NK-92 (cell line): ENCODE measurements around the gene CORO1C.
"Not testable (repeated sequence)": the region's sequence is repeated elsewhere in the genome, so short reads cannot be mapped to it uniquely, and the experiment has no call there.

ENCODE experiments used
- DNase-seq: peaks from one replicate; lab custom pipeline; 2025; ENCODE audit not compliant: unreplicated experiment; lab: John Stamatoyannopoulos, UW

CORO1C gene

DNA sequence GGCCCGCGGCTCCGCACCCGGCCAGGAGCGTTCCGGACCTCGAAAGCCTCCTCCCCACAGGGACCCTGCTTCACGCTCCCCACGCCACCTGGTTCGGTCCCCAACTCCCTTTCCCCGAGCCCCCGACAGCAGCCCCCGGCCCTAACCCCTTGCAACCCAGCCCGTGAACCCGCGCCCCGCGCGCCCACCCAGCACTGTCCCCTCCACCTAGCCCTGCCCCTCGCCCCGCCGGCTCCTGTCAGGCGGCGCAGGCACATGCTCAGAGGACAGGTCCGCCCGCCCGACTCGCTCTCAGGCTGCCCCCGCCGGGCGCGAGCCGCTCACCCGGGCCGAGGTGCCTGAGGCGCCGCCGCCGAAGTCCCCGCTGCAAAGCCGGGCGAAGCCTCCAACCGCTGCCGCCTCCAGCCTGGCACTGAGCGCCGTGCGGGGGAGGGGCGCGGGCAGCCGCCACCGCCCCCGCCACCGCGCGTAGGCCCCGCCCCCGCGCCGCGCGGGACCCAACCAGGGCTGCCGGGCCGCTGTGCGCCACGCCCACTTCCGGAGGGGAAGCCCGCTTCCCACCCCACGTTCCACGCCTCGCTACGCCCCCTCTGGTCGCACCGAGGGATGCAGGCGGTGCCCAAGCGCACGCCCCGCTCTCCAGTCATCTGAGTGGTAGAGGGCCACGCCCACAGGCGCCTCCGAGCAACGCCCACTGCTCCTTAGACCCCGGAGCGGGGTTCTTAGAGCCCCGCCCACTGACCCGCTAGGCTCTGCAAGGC lies at the start of gene CORO1C:
Gene CORO1C (minus strand): TSS at position 414 of the 761 bp plus-strand sequence. CDS start 30,200 bp downstream, outside the sequence.
- DNase-seq, result peak; percentile 30

- DNase-seq, result no peak
Measured at GRCh38 chr12:108779998-108780688, 48.8 kb upstream of the CORO1C start.

DNA sequence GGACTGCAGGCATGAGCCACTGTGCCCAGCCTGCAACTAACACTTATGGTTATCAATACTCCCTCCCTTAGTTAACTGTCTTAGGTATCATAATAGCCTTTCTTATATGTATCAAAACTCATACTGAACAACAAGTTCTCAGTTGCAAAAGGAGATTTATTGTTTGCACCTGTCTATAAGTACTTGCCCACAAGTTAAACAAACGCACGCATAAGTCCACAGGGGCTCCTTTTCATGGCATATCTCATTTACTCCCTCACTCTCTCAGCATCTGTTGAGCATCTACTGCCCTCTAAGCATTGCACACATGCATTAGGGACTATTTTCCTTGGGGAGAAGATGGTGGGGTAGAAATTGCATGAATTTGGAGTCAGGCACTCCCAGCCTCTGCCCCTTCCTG lies 46.7 kb upstream of the CORO1C start:
- no peak for DNase-seq

GRCh38 chr12:108777156-108777555 lies 45.8 kb upstream of the CORO1C start:
- DNase-seq, result no peak

DNA sequence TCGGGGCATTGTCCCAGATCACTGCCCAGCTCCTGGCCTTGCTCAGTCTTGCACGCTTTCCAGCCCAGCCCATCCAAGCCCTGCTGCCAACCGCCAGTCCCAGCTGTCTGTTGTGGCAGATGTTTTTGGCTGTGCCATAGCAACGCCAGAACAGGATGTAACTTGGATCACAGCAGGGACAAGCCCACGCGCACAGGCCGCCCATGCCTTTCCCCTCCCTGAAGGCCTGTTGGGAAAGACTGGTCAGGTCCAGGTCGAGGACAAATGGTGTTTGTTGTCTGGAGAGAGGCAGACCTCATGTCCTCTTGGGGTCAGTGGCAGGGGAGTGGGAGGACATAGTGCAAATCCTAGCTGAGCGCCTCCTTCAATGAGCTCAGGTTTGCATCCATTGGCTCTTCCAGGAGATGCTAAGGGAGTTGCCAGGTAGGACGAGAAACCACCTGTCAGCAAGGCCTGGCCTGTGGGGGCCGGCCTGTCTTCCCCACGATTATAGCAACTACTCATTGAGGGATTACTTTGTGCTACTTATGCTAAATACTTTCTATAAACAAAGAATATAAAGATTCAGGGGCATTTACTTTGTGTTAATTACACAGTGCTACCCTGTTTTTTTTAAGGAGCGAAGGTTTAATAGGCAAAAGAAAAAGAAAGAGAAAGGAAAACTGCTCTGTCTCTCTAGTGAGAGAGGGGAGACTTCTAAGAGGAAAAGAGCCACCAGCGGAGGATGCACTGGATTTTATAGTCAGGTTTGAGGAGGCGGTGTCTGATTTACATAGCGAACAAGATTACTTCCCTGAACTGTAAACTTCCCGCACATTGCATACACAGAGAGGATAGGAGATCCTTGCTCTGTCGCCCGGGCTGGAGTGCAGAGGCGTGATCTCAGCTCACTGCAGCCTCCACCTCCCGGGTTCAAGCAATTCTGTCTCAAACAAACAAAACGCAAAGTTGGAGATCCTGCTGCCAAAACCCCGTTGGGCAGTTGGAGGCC lies 42.8 kb upstream of the CORO1C start:
- DNase-seq, result no peak

DNA sequence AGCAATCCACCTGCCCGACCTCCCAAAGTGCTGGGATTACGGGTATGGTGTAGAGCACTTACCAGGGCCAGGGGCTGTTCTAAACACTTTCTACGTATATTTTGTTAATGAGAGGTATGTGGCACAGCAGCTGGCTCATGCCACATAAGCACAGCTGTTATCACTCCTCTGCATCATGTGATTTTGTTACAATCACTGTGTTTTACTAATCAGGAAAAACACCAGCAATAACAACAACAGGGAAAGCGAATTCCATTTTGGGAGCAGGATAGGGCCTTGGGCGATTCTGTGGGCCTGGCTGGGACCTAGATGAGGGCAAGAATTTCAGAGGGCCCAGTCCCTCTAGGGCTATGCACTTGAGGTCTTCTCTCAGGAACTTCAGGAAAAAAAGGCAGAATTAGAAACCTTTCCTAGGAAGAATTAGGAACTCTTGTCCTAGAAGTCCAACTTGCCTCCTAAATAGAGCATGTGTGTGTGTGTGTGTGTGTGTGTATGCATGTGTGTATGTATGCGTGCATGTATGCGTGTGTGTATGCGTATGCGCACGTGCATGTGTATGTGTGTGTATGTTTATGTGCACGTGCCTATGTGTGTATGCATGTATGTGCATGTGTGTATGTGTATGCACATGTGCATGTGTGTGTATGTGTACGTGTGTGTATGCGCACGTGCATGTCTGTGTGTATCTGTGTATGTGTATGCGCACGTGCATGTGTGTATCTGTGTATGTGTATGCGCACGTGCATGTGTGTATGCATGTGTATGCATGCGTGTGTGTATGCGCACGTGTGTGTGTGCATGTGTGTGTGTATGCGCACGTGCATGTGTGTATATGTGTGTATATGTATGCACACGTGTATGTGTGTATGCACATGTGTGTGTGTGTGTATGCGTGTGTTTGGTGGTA lies 41.8 kb upstream of the CORO1C start:
- DNase-seq, result no peak

- no peak for DNase-seq
Measured at GRCh38 chr12:108772247-108772646, 40.9 kb upstream of the CORO1C start.

GRCh38 chr12:108771835-108772234 lies 40.5 kb upstream of the CORO1C start:
- not testable (repeated sequence) for DNase-seq

DNA sequence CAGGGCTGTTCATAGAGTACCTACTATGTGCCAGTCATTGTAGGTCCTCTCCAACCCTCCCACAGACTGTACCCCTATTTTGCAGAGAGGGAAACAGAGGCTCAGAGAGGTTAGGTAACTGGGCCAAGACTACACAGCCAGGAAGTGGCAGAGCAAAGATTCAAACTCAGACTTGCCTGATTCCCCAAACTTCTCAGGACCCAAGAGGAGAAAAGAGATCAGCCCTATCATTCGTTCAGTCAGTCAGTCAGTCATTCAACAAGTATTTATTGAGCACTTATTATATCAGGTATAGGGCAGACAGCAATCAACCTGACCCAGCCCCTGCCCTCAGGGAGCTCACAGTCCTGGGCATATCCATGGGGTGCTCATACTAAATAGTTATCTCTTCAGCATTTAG lies 39.6 kb upstream of the CORO1C start:
- no peak for DNase-seq

DNA sequence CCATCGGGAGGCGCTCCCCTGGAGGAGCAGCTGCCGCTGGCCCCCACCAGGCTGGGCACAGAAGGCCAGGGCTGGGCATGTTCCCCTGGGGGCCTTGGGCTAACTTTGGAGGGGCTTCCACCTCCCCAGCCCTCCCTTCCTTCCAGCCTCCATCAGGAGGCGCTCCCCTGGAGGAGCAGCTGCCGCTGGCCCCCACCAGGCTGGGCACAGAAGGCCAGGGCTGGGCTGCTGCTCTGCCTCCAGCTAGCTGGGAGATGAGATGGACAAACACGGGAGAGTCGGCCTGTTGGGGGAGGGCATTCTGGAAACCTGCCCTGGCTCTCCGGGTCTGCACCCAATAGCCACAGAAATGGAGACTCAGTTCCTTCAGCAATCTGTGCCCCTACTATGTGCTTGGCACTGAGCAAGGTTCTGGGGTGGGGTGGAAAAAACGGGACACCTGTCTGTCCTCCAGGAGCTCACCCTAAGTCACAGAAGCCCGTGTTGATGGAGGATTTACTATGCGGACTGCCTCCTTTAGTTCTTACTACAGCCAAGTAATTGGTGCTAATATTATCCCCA lies 39.0 kb upstream of the CORO1C start:
- DNase-seq, result no peak

DNA sequence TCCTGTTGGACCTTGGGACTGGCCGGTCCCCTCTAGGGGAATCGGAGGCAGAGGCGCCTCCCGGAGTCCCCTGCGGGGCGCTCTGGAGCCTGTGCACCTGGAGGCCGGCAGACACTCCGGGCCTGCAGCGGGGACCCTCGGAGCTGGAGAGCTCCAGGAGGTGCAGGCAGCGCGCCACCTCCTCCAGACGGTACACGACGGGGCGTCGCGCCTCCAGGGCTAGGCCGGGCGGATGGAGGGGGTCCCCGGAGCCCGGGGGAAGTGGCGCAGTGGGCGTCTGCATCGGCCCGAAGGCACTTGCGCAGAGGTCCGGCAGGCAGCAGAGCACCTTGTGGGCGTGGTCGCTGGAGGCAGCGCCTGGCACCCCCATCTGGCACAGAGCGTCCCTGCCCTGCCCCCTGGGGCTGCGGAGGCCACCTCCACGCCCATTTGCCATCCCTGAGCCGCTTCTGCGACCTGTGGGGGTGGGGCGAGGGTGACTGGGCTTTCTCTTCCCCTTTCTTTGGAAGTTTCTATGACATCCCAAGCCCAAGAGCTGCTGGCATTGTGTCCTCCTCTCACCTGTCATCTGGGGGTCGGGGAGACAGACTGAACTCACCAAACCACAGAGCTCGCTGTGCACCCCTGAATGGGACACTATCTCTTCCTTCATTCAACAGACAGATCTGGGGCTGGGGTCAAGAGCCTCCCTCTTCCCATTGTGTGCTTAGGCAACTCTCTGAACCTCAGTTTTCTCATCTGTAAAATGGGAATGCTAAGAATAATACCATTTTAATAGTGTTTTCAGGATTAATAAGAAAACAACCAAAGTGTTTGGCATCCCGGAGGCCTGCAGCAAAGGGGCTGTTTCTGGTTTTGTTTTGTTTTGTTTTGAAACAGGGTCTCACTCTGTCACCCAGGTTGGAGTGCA lies 37.5 kb upstream of the CORO1C start:
- no peak for DNase-seq

DNA sequence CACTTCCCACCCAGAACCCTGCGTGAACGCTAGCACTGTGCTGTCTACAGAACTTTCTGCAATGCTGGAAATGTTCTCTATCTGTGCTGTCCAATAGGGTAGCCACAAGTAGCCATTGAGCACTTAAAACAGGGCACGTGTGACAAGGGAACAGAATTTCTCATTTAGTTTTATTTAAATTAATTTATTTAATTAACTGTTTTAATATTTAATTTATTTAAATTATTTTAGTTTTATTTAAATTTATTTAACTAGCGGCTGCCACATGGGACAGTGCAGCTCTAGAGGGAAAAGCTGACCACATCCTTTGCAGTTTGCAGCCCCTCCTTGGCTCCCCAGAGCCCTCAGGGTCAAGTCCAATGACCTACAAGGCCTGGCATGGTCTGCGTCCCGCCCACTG lies 35.0 kb upstream of the CORO1C start:
- DNase-seq, result no peak

GRCh38 chr12:108765289-108765764 lies 34.0 kb upstream of the CORO1C start:
- DNase-seq, result no peak

- no peak for DNase-seq
Measured at GRCh38 chr12:108764540-108765288, 33.4 kb upstream of the CORO1C start.

- no peak for DNase-seq
Measured at GRCh38 chr12:108761226-108761625, 29.9 kb upstream of the CORO1C start.

- DNase-seq, result no peak
Measured at GRCh38 chr12:108759924-108760323, 28.6 kb upstream of the CORO1C start.

DNA sequence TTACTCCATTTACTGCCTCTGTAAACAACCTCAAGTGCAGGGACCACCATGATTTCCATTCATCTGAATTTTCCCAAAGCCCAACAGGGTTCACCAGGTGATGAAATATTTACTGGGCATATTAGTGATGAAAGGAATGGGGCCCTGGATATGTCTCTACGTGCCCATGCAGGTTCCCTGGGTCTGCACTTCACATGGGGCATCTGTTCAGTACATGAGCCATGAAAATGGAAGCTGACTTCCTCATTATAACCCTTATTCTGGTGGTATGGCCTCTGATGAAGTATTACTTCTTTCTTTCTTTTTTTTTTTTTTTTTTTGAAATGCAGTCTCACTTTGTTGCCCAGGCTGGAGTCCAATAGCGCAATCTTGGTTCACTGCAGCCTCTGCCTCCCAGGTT lies 26.5 kb upstream of the CORO1C start:
- no peak for DNase-seq

GRCh38 chr12:108756421-108756820 lies 25.1 kb upstream of the CORO1C start:
- DNase-seq, result no peak
